IMR-90 (cell line): ENCODE data around the gene CARD14. TPM values are rescaled to one million over a fixed set of nuclear protein-coding genes. Genes with fewer than 3 reads are reported as not detected.

Experiments
- ATAC-seq: fragments of 200-7000 bp; cut with Tn5 transposase; 2 replicates; pipeline ENCODE4 v1.9.1; 2020; ENCODE audit warnings: low read depth, mild to moderate bottlenecking, moderate library complexity
- BruUV-seq: library from RNA; stranded (reverse); fragments of 400-500 nt; replicated peaks from 2 replicates; lab custom pipeline; 2021; lab: Mats Ljungman, UMichigan
- CTCF ChIA-PET: fragments of 300-600 bp; formaldehyde crosslinking; extraction: SDS; loops from one replicate; lab custom pipeline; 2021; ENCODE audit warnings: antibody characterized with exemption; lab: Yijun Ruan, JAX
- POLR2A ChIA-PET: fragments of 300-600 bp; sonication (Branson Sonifier 250); formaldehyde crosslinking; loops from one replicate; lab custom pipeline; 2022; ENCODE audit warnings: antibody characterized with exemption; ENCODE audit not compliant: unreplicated experiment; lab: Charles Lee
- DNase-seq: peaks from one replicate; pipeline ENCODE4 v3.0.0; 2013
- H2AFZ ChIP-seq: replicated peaks from 2 replicates; pipeline ENCODE3; 2013; ENCODE audit warnings: low read length, mild to moderate bottlenecking; ENCODE audit not compliant: poor library complexity
- H2AK5ac ChIP-seq: 2 replicates; pipeline ENCODE4 v1.6.1; 2013; ENCODE audit warnings: low read depth, low read length, inconsistent platforms
- H2AK9ac ChIP-seq: replicated peaks from 2 replicates; pipeline ENCODE3; 2013; ENCODE audit warnings: mild to moderate bottlenecking, low read depth, low read length, moderate library complexity; ENCODE audit not compliant: poor library complexity
- H2BK120ac ChIP-seq: 2 replicates; pipeline ENCODE4 v1.6.1; 2013; ENCODE audit warnings: low read depth, low read length, inconsistent platforms
- H2BK15ac ChIP-seq: 3 replicates; pipeline ENCODE4 v1.6.1; 2013; ENCODE audit warnings: low read depth, low read length, inconsistent platforms
- H2BK20ac ChIP-seq: 2 replicates; pipeline ENCODE4 v1.6.1; 2013; ENCODE audit warnings: low read depth, mild to moderate bottlenecking, inconsistent platforms, low read length, moderate library complexity
- H2BK5ac ChIP-seq: 2 replicates; pipeline ENCODE4 v1.6.1; 2013; ENCODE audit warnings: mild to moderate bottlenecking, low read depth, low read length, inconsistent platforms; ENCODE audit not compliant: poor library complexity, severe bottlenecking
- H3K14ac ChIP-seq: replicated peaks from 2 replicates; pipeline ENCODE4 v1.6.1; 2013; ENCODE audit warnings: low read depth, low read length, inconsistent platforms
- H3K18ac ChIP-seq: 2 replicates; pipeline ENCODE4 v1.6.1; 2013; ENCODE audit warnings: low read depth, low read length, control low read depth
- H3K23ac ChIP-seq: 2 replicates; pipeline ENCODE4 v1.6.1; 2013; ENCODE audit warnings: low read depth, low read length, inconsistent platforms
- H3K27ac ChIP-seq: 2 replicates; pipeline ENCODE4 v1.5.1; 2013; ENCODE audit warnings: mild to moderate bottlenecking, control low read depth, low read length; ENCODE audit not compliant: insufficient read depth
- H3K27me3 ChIP-seq: 2 replicates; pipeline ENCODE4 v1.6.1; 2013; ENCODE audit warnings: low read length; ENCODE audit not compliant: control insufficient read depth, insufficient read depth
- H3K36me3 ChIP-seq: 2 replicates; pipeline ENCODE4 v1.6.1; 2013; ENCODE audit warnings: low read length, mixed read lengths; ENCODE audit not compliant: control insufficient read depth, insufficient read depth
- H3K4ac ChIP-seq: 2 replicates; pipeline ENCODE4 v1.6.1; 2013; ENCODE audit warnings: low read depth, low read length, inconsistent platforms
- H3K4me1 ChIP-seq: 2 replicates; pipeline ENCODE4 v1.6.1; 2013; ENCODE audit warnings: low read length, mixed read lengths; ENCODE audit not compliant: control insufficient read depth, insufficient read depth
- H3K4me2 ChIP-seq: 2 replicates; pipeline ENCODE4 v1.6.1; 2013; ENCODE audit warnings: low read depth, mild to moderate bottlenecking, control low read depth, low read length, moderate library complexity
- H3K4me3 ChIP-seq: 2 replicates; pipeline ENCODE4 v1.5.1; 2013; ENCODE audit warnings: low read depth, mild to moderate bottlenecking, control low read depth, low read length, moderate library complexity; ENCODE audit not compliant: insufficient read depth
- H3K56ac ChIP-seq: 2 replicates; pipeline ENCODE4 v1.6.1; 2013; ENCODE audit warnings: low read length, inconsistent platforms; ENCODE audit not compliant: insufficient read depth; ENCODE audit errors: extremely low read depth
- H3K79me1 ChIP-seq, 2 experiments: 2 replicates each; pipeline ENCODE4 v1.6.1; 2013; ENCODE audit warnings: low read length in 2 of 2, inconsistent platforms in 1 of 2, low read depth in 1 of 2
- H3K9ac ChIP-seq: 2 replicates; pipeline ENCODE4 v1.6.1; 2013; ENCODE audit warnings: low read depth, low read length, control low read depth
- H3K9me1 ChIP-seq: 2 replicates; pipeline ENCODE4 v1.6.1; 2013; ENCODE audit warnings: low read length, inconsistent platforms; ENCODE audit not compliant: insufficient read depth
- H3K9me3 ChIP-seq: 2 replicates; pipeline ENCODE4 v1.6.1; 2013; ENCODE audit warnings: low read length; ENCODE audit not compliant: control insufficient read depth, insufficient read depth
- H4K20me1 ChIP-seq: 2 replicates; pipeline ENCODE4 v1.6.1; 2013; ENCODE audit warnings: low read length, inconsistent platforms; ENCODE audit not compliant: insufficient read depth
- H4K5ac ChIP-seq: 2 replicates; pipeline ENCODE4 v1.6.1; 2013; ENCODE audit warnings: mild to moderate bottlenecking, low read depth, low read length, control low read depth
- H4K8ac ChIP-seq, 2 experiments: 2 replicates each; pipeline ENCODE4 v1.6.1; 2013; ENCODE audit warnings: low read depth in 2 of 2, low read length in 2 of 2, control low read depth in 1 of 2, inconsistent platforms in 1 of 2
- H4K91ac ChIP-seq: 2 replicates; pipeline ENCODE4 v1.6.1; 2013; ENCODE audit warnings: low read depth, low read length, inconsistent platforms; ENCODE audit not compliant: insufficient read depth
- BHLHE40 ChIP-seq: fragments of 150-350 bp; IDR thresholded peaks from 2 replicates; pipeline ENCODE4 v1.6.1; 2016; ENCODE audit warnings: mild to moderate bottlenecking, low read depth, low read length
- MXI1 ChIP-seq: IDR thresholded peaks from 2 replicates; pipeline ENCODE4 v1.6.1; 2012; ENCODE audit warnings: low read depth, mild to moderate bottlenecking, low read length, moderate library complexity, borderline replicate concordance
- NFE2L2 ChIP-seq: fragments of 150-350 bp; IDR thresholded peaks from 2 replicates; pipeline ENCODE4 v1.6.1; 2016; ENCODE audit warnings: low read depth, mild to moderate bottlenecking, low read length
- SMC3 ChIP-seq: fragments of 150-350 bp; IDR thresholded peaks from 2 replicates; pipeline ENCODE4 v1.6.1; 2016; ENCODE audit warnings: low read depth, mild to moderate bottlenecking, antibody characterized with exemption, low read length, moderate library complexity
- WGBS, 2 experiments: methylation state at CpG; one replicate each; pipeline versions ENCODE4 v1.1.5 to v1.1.7; 2013; ENCODE audit warnings: missing lambda C conversion rate in 2 of 2; ENCODE audit not compliant: insufficient read length in 1 of 2; ENCODE audit errors: extremely low coverage in 2 of 2; 5-methylcytosine and 5-hydroxymethylcytosine counted together
- dilution Hi-C: fragments of 300-500 bp; cut with HindIII; formaldehyde crosslinking; loops from one replicate; pipeline ENCODE4 v1.14.3; 2018; ENCODE audit warnings: low sequenced_read_pairs; ENCODE audit not compliant: unreplicated experiment
- in situ Hi-C: fragments of 300-500 bp; cut with MboI; formaldehyde crosslinking; loops from 3 replicates; pipeline ENCODE4 v1.14.3; 2019; ENCODE audit warnings: low sequenced_read_pairs, inconsistent platforms, mixed read lengths
- intact Hi-C: fragments of 100-400 bp; cut with micrococcal nuclease; formaldehyde crosslinking; loops from 2 replicates; pipeline ENCODE4 v1.10.0; 2022
- polyA plus RNA-seq, 3 experiments: library from polyadenylated mRNA; depleted of rRNA; stranded (reverse); fragments of >200 nt; gene quantifications; 2 replicates each; pipeline ENCODE4 v1.2.3, GENCODE V29; 2012; ENCODE audit warnings: low replicate concordance in 1 of 3
- total RNA-seq: library from RNA; depleted of rRNA; stranded (reverse); fragments of >200 nt; gene quantifications from 2 replicates; pipeline ENCODE4 v1.2.3, GENCODE V29; 2012
- TF ChIP-seq, protein P1 (sequence below): conservative IDR thresholded peaks from 2 replicates; pipeline ENCODE4 v1.5.1; 2012; ENCODE audit warnings: mild to moderate bottlenecking, low read depth, low read length, improper control_type of control experiment
- TF ChIP-seq, protein P2 (sequence below): fragments of 150-350 bp; IDR thresholded peaks from 2 replicates; pipeline ENCODE4 v1.6.1; 2016; ENCODE audit warnings: low read depth, mild to moderate bottlenecking, low read length, moderate library complexity, borderline replicate concordance
- TF ChIP-seq, protein P3 (sequence below): fragments of 150-350 bp; IDR thresholded peaks from 2 replicates; pipeline ENCODE4 v1.6.1; 2017; ENCODE audit warnings: mild to moderate bottlenecking, antibody characterized with exemption, low read length, low read depth

Gene CARD14
- total and polyA plus RNA-seq, 2 of the 4 experiments (the other 2 are of a cell fraction), result not detected

DNA sequence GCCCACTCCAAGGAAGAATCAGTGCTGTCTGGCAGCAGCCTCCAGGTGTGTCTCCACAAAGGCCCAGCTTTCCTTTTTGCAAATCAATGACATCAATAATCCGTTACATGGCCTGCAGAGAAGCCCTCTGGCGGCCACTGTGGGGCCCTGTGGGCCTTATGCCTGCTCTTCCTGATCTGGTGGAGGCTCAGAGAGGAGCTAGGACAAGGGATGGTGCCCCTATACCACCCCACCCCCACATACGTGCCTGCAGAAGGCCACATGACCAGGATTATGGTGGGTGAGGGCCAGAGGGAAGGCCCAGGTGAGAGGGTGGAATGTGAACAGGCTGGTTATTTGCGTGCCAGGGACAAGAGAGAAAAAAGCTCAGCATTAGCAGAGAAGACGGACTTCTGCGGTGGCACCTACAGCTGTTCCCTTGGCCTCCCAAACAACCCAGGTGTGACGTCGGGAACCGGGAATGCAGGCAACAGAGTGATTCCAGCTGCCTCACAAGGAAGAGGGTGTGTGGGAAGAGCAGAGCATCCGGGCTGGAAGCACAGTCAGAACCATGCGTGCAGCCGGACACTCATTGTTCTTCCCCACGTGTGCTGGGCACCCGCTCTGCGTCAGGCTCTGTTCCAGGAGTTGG, 45.4 kb upstream of the CARD14 start:
- peaks cover 6% of the 10 kb centered on the region for H3K4me1 ChIP-seq
- H2AK9ac ChIP-seq, result peak overlapping the region; percentile 44
- H4K5ac ChIP-seq, result no peak overlapping the region
- H4K20me1 ChIP-seq, result no peaks in the 10 kb centered on the region
- no peak overlapping the region for H2BK20ac ChIP-seq
- dilution Hi-C loops (no loop called here), intact Hi-C loops (no loop called here), in situ Hi-C loops (no loop called here)
- H3K27me3 ChIP-seq, result 0 out of 2 replicates have a peak, but pooled peaks cover under 1% of the 10 kb centered on the region
- no peak overlapping the region for H3K23ac ChIP-seq
- 60% methylated on average over 1 of the region's 15 CpGs; no CpG with 5 or more reads in 1 of the 2 experiments for WGBS, 2 experiments
- no peak overlapping the region for H3K56ac ChIP-seq
- no peaks in the 10 kb centered on the region for H3K9me3 ChIP-seq
- no peaks in the 10 kb centered on the region for H3K36me3 ChIP-seq
- no peak overlapping the region for H2AK5ac ChIP-seq
- H3K4me2 ChIP-seq, result no peak overlapping the region
- H3K4ac ChIP-seq, result no peak overlapping the region
- no peak overlapping the region for H2BK15ac ChIP-seq
- TF ChIP-seq MXI1 (no peak), BHLHE40 (no peak), NFE2L2 (no peak), SMC3 (peak; percentile 16; the same call in 1 of the 2 replicates)
- TF ChIP-seq, protein P1, sequence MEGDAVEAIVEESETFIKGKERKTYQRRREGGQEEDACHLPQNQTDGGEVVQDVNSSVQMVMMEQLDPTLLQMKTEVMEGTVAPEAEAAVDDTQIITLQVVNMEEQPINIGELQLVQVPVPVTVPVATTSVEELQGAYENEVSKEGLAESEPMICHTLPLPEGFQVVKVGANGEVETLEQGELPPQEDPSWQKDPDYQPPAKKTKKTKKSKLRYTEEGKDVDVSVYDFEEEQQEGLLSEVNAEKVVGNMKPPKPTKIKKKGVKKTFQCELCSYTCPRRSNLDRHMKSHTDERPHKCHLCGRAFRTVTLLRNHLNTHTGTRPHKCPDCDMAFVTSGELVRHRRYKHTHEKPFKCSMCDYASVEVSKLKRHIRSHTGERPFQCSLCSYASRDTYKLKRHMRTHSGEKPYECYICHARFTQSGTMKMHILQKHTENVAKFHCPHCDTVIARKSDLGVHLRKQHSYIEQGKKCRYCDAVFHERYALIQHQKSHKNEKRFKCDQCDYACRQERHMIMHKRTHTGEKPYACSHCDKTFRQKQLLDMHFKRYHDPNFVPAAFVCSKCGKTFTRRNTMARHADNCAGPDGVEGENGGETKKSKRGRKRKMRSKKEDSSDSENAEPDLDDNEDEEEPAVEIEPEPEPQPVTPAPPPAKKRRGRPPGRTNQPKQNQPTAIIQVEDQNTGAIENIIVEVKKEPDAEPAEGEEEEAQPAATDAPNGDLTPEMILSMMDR, result peak; percentile 30; the same call in 1 of the 2 replicates
- TF ChIP-seq, protein P2, sequence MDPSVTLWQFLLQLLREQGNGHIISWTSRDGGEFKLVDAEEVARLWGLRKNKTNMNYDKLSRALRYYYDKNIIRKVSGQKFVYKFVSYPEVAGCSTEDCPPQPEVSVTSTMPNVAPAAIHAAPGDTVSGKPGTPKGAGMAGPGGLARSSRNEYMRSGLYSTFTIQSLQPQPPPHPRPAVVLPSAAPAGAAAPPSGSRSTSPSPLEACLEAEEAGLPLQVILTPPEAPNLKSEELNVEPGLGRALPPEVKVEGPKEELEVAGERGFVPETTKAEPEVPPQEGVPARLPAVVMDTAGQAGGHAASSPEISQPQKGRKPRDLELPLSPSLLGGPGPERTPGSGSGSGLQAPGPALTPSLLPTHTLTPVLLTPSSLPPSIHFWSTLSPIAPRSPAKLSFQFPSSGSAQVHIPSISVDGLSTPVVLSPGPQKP, result no peak
- TF ChIP-seq, protein P3, sequence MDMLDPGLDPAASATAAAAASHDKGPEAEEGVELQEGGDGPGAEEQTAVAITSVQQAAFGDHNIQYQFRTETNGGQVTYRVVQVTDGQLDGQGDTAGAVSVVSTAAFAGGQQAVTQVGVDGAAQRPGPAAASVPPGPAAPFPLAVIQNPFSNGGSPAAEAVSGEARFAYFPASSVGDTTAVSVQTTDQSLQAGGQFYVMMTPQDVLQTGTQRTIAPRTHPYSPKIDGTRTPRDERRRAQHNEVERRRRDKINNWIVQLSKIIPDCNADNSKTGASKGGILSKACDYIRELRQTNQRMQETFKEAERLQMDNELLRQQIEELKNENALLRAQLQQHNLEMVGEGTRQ, result no peak
- peak; percentile 64 for DNase-seq
- H2AFZ ChIP-seq, result peak overlapping the region; percentile 63
- H4K91ac ChIP-seq, result no peak overlapping the region
- H3K14ac ChIP-seq, result no peak overlapping the region
- no peak overlapping the region for H3K4me3 ChIP-seq
- ATAC-seq, result peak; percentile 22; the same call in 1 of the 2 replicates
- H3K9ac ChIP-seq, result no peak overlapping the region
- no peak overlapping the region for H2BK5ac ChIP-seq
- no TSS peak for BruUV-seq
- H3K79me1 ChIP-seq, result no peaks in the 10 kb centered on the region
- no peak overlapping the region for H3K18ac ChIP-seq
- CTCF ChIA-PET, result interaction anchor here (0.5 to 1.1 kb wide), 3 partner anchors 9 to 97 kb away, joined by 3 to 5 read pairs (median 3); partner anchors contain the start of gene GAA
- no peak overlapping the region for H2BK120ac ChIP-seq
- H4K8ac ChIP-seq, result no peak overlapping the region
- H3K9me1 ChIP-seq, result no peaks in the 10 kb centered on the region
- POLR2A ChIA-PET, result no interaction called here
- no peak overlapping the region for H3K27ac ChIP-seq
